OCI-LY1 (cell line): ENCODE data around the gene CPNE1.
"Not testable (repeated sequence)": the region's sequence is repeated elsewhere in the genome, so short reads cannot be mapped to it uniquely, and the experiment has no call there.

Experiments
- H2AFZ ChIP-seq: fragments of 200-600 bp; sonication (generic), shearing (Covaris generic); 2 replicates; pipeline ENCODE4 v1.6.0; 2014; ENCODE audit warnings: antibody characterized with exemption, mild to moderate bottlenecking, low read length
- H3F3A ChIP-seq: fragments of 200-600 bp; sonication (generic), shearing (Covaris generic); 2 replicates; pipeline ENCODE4 v1.6.0; 2014; ENCODE audit warnings: mild to moderate bottlenecking, antibody characterized with exemption, low read length, moderate library complexity; ENCODE audit not compliant: insufficient read depth
- H3K27ac ChIP-seq: fragments of 200-600 bp; sonication (generic); 2 replicates; pipeline ENCODE4 v1.5.1; 2014; ENCODE audit warnings: low read length, mixed run types, mild to moderate bottlenecking, low read depth; ENCODE audit not compliant: poor library complexity, severe bottlenecking
- H3K27me3 ChIP-seq: fragments of 200-600 bp; sonication (generic); 2 replicates; pipeline ENCODE4 v1.6.0; 2014; ENCODE audit warnings: antibody characterized with exemption, mild to moderate bottlenecking, low read length, moderate library complexity; ENCODE audit not compliant: insufficient read depth
- H3K36me3 ChIP-seq: fragments of 200-600 bp; sonication (generic); 2 replicates; pipeline ENCODE4 v1.6.1; 2014; ENCODE audit warnings: mild to moderate bottlenecking, antibody characterized with exemption, low read length, moderate library complexity, mixed read lengths; ENCODE audit not compliant: insufficient read depth
- H3K4me1 ChIP-seq: fragments of 200-600 bp; sonication (generic); 2 replicates; pipeline ENCODE4 v1.5.1; 2014; ENCODE audit warnings: mild to moderate bottlenecking, low read length, moderate library complexity; ENCODE audit not compliant: insufficient read depth, severe bottlenecking
- H3K4me2 ChIP-seq: fragments of 200-600 bp; sonication (generic), shearing (Covaris generic); 2 replicates; pipeline ENCODE4 v1.6.1; 2014; ENCODE audit warnings: low read length
- H3K4me3 ChIP-seq: fragments of 200-600 bp; sonication (generic); 2 replicates; pipeline ENCODE4 v1.5.1; 2014; ENCODE audit warnings: low read length, low read depth, mild to moderate bottlenecking, mixed read lengths; ENCODE audit not compliant: poor library complexity, severe bottlenecking
- H3K79me2 ChIP-seq: fragments of 200-600 bp; shearing (Covaris generic); 2 replicates; pipeline ENCODE4 v1.6.1; 2016; ENCODE audit warnings: mixed run types, low read length, mixed read lengths; ENCODE audit not compliant: insufficient read depth
- H3K9ac ChIP-seq: fragments of 200-600 bp; sonication (generic), shearing (Covaris generic); 2 replicates; pipeline ENCODE4 v1.6.1; 2014; ENCODE audit warnings: mild to moderate bottlenecking, low read length, mixed read lengths
- H3K9me2 ChIP-seq: fragments of 200-600 bp; sonication (generic), shearing (Covaris generic); 2 replicates; pipeline ENCODE4 v1.6.1; 2014; ENCODE audit warnings: low read depth, mild to moderate bottlenecking, low read length, mixed read lengths
- H3K9me3 ChIP-seq: fragments of 200-600 bp; shearing (Covaris generic); 2 replicates; pipeline ENCODE4 v1.6.1; 2014; ENCODE audit warnings: low read length, mixed read lengths
- H4K20me1 ChIP-seq: fragments of 200-600 bp; sonication (generic), shearing (Covaris generic); 2 replicates; pipeline ENCODE4 v1.6.0; 2016; ENCODE audit warnings: mild to moderate bottlenecking, low read length; ENCODE audit not compliant: insufficient read depth
- EZH2 ChIP-seq: fragments of 200-600 bp; sonication (generic), shearing (Covaris generic); IDR thresholded peaks from 2 replicates; pipeline ENCODE4 v1.8.0; 2017; ENCODE audit warnings: borderline replicate concordance, mixed run types, mild to moderate bottlenecking, antibody characterized with exemption, low read length, moderate library complexity, mixed read lengths
- TF ChIP-seq, protein P1 (sequence below): fragments of 200-600 bp; sonication (generic), shearing (Covaris generic); IDR thresholded peaks from 2 replicates; pipeline ENCODE4 v1.5.1; 2017; ENCODE audit warnings: mild to moderate bottlenecking, antibody characterized with exemption, low read length, moderate library complexity, mixed read lengths

CPNE1 gene

GRCh38 chr20:35709259-35709658 lies 44.6 kb upstream of the CPNE1 start:
- Histone ChIP-seq H3K36me3 (peaks cover 96% of the 10 kb centered on the region), H3K4me3 (no peak overlapping the region), H3F3A (peaks cover 41% of the 10 kb centered on the region), H4K20me1 (peaks cover 11% of the 10 kb centered on the region; the same call in 1 of the 2 replicates), H3K4me1 (no peaks in the 10 kb centered on the region), H3K27me3 (no peaks in the 10 kb centered on the region), H3K4me2 (no peak overlapping the region), H3K9me2 (no peaks in the 10 kb centered on the region), H3K27ac (no peak overlapping the region), H2AFZ (no peak overlapping the region), H3K9ac (no peak overlapping the region), H3K79me2 (peaks cover 28% of the 10 kb centered on the region), H3K9me3 (no peaks in the 10 kb centered on the region)
- TF ChIP-seq EZH2 = no peak
- TF ChIP-seq, protein P1, sequence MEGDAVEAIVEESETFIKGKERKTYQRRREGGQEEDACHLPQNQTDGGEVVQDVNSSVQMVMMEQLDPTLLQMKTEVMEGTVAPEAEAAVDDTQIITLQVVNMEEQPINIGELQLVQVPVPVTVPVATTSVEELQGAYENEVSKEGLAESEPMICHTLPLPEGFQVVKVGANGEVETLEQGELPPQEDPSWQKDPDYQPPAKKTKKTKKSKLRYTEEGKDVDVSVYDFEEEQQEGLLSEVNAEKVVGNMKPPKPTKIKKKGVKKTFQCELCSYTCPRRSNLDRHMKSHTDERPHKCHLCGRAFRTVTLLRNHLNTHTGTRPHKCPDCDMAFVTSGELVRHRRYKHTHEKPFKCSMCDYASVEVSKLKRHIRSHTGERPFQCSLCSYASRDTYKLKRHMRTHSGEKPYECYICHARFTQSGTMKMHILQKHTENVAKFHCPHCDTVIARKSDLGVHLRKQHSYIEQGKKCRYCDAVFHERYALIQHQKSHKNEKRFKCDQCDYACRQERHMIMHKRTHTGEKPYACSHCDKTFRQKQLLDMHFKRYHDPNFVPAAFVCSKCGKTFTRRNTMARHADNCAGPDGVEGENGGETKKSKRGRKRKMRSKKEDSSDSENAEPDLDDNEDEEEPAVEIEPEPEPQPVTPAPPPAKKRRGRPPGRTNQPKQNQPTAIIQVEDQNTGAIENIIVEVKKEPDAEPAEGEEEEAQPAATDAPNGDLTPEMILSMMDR = no peak

- Histone ChIP-seq H3K79me2 (peaks cover 28% of the 10 kb centered on the region), H3K36me3 (peaks cover 96% of the 10 kb centered on the region), H3K4me3 (no peak overlapping the region), H3K4me2 (no peak overlapping the region), H4K20me1 (peaks cover 11% of the 10 kb centered on the region; the same call in 1 of the 2 replicates), H3F3A (peaks cover 49% of the 10 kb centered on the region), H3K27ac (no peak overlapping the region), H3K9me2 (no peaks in the 10 kb centered on the region), H3K9ac (no peak overlapping the region), H3K27me3 (no peaks in the 10 kb centered on the region), H3K9me3 (no peaks in the 10 kb centered on the region), H2AFZ (no peak overlapping the region), H3K4me1 (no peaks in the 10 kb centered on the region)
- TF ChIP-seq EZH2 = no peak
- TF ChIP-seq, protein P1 = no peak
These were observed 43.8 kb upstream of the CPNE1 start for GRCh38 chr20:35708502-35708901.

DNA sequence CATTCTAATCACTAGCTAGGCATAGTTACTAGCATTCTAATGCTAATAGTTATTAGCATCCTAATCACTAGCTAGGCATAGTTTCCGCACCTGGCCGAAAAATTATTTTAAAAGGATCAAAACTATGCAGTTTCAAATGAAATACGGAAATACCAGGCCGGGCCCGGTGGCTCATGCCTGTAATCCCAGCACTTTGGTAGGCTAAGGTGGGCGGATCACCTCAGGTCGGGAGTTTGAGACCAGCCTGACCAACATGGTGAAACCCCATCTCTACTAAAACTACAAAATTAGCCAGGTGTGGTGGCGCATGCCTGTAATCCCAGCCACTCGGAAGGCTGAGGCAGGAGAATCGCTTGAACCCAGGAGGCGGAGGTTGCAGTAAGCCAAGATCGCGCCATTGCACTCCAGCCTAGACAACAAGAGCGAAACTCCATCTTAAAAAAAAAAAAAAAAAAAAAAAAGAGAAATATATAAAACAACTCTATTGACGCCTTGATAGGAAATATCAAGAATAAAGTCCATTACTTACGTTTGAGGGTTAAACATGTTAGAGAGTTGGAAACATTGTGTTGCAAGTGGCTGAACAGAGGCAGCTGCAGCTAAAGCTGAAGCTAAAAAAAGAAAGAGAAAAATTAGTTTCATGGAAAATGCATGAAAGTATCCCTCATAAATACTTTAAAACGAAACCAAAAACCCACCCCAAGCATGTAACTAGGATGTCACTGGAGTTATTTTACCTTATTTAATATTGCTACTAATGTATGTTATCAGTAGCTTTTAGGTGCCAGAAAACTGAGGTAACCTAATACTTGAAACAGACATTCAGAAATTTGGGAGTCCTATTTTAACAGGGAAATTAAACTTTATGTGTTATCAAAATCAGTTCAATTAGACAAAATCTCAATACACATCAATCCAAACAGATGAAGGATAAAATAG lies 42.2 kb upstream of the CPNE1 start:
- H3K4me2 ChIP-seq, H3K9ac ChIP-seq, H3K9me2 ChIP-seq, H3K4me1 ChIP-seq, H3K9me3 ChIP-seq, H3K4me3 ChIP-seq, H2AFZ ChIP-seq, H3K27ac ChIP-seq, H3K27me3 ChIP-seq: not testable (repeated sequence)
- peaks cover 65% of the 10 kb centered on the region for H3F3A ChIP-seq
- H3K36me3 ChIP-seq = peaks cover 98% of the 10 kb centered on the region
- peaks cover 23% of the 10 kb centered on the region for H3K79me2 ChIP-seq
- H4K20me1 ChIP-seq = peaks cover 11% of the 10 kb centered on the region; the same call in 1 of the 2 replicates

GRCh38 chr20:35705894-35706293 lies 41.2 kb upstream of the CPNE1 start:
- peaks cover 68% of the 10 kb centered on the region for H3F3A ChIP-seq
- H3K4me2 ChIP-seq, H3K27me3 ChIP-seq, H2AFZ ChIP-seq, H4K20me1 ChIP-seq, H3K9me3 ChIP-seq, H3K4me1 ChIP-seq, H3K4me3 ChIP-seq, H3K9me2 ChIP-seq, H3K9ac ChIP-seq, H3K27ac ChIP-seq: not testable (repeated sequence)
- peaks cover 95% of the 10 kb centered on the region for H3K36me3 ChIP-seq
- peaks cover 13% of the 10 kb centered on the region for H3K79me2 ChIP-seq
